ENCODE measurements around the gene ARHGDIG. TPM values are rescaled to one million over a fixed set of nuclear protein-coding genes. Genes with fewer than 3 reads are reported as not detected.
"Not testable (repeated sequence)": the region's sequence is repeated elsewhere in the genome, so short reads cannot be mapped to it uniquely, and the experiment has no call there.

ARHGDIG gene
- polyA plus RNA-seq, 3 donors, result 1.3 to 6.1 (median 2.6) TPM

DNA sequence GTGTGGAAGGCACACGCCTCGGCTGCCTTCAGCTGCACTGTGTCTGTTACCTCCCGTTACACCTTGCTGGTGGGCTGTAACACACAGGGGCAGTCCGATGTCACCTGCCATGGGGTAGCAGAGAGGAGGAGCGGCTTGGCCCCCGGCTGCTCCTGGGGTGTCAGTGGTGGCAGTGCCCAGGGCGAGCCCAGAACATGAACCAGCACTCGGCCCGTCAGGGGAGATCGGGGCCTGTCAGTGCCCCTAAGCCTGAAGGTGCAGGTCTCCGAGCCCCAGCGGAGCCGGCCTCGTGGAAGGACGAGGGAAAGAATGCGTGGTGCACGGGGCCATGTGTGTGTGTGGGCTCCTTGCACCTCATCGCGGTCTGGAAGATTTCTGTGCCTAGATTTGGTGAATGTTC is 20.1 kb upstream of the ARHGDIG start:
- DNase-seq (ENCODE audit: extremely low read depth in 1 of 11, low read depth in 9 of 11, low spot score in 4 of 11), result no peak

DNA sequence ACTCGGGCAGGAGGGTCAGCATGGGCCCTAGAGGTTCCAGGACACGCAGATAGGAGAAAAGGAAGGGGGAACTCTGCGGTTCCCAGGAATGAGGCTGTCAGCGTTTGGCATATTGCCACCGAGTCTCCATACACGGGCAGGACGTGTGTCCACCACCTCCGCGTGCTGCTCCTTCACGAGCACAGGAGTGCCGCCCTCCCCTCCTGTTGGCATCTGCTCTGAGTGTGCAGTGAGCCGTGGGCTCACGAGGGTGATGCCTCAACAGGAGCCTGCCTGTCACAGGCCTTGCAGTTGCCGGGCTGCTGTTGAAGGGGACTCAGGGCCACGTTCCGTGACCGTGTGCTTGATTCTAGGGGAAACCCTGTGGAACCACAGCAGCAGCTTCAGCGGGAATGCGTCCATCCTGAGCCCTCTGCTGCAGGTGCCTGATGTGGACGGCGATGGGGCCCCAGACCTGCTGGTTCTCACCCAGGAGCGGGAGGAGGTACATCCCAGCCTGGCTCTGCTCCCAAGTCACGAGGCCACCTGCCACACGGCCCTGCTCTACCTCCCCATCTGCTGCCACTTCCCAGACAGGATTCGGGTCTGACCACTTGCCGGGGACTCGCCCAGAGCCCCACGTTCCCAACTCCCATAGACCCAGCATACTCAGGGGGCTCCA is 19.2 kb upstream of the ARHGDIG start:
- no peak for DNase-seq (ENCODE audit: extremely low read depth in 1 of 11, low read depth in 9 of 11, low spot score in 4 of 11)

DNA sequence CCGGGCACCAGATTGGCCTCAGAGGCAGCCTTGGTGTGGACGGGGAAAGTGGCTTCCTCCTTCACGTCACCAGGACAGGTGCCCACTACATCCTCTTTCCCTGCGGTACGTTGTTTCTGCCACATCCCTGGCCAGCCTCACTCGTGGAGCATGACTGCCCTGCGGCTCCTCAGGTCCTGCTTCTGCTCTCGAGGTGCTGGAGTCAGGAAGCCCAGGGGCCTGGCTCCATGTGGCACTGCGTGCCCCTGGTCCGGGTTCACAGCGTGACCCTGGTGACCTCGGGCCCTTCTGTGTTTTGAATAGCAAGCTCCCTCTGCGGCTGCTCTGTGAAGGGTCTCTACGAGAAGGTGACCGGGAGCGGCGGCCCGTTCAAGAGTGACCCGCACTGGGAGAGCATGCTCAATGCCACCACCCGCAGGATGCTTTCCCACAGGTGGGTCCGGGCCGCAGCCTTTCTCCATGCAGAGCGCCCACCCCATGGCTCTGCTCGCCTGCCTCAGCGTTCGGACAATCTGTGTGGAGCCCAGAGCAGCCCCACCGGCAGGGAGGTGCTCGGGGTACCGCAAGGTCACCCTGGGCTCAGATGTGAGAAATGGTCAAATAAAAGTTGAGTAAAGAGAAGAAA is 18.2 kb upstream of the ARHGDIG start:
- DNase-seq (ENCODE audit: extremely low read depth in 1 of 11, low read depth in 9 of 11, low spot score in 4 of 11), result no peak

DNA sequence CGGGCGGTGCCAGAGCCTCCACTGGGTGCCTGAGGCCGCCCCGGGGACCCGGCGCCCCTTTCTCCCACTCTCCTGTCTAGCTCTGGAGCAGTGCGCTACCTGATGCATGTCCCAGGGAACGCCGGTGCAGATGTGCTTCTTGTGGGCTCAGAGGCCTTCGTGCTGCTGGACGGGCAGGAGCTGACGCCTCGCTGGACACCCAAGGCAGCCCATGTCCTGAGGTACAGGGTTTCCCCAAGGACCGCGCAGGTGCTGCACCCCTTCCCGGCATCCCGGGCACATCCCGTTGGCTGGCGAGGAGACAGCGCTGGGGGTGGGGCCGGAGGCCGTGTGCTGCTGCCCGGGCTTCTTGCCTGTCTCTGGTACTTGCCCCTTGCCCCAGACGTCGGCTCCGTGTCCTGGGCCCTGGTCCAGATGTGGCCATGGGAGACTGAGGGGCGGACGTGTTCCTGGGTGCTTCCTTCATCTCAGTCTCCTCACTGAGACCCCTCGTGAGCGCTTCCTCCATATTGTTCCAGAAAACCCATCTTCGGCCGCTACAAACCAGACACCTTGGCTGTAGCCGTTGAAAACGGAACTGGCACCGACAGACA is 17.1 kb upstream of the ARHGDIG start:
- no peak for DNase-seq (ENCODE audit: extremely low read depth in 1 of 11, low read depth in 9 of 11, low spot score in 4 of 11)

DNA sequence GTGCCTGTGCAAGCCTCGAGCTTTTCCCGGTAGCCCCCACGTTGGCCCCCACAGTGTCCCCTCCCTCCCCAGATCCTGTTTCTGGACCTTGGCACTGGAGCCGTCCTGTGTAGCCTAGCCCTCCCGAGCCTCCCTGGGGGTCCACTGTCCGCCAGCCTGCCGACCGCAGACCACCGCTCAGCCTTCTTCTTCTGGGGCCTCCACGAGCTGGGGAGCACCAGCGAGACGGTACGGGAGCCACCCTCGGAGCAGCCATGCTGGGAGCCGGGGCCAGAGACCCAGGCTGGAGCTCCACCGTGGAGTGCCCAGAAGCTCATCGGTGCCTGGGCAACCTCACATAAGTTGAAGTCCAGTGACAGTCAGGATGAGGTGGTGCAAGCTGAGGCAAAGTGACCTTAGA is 16.4 kb upstream of the ARHGDIG start:
- DNase-seq (ENCODE audit: extremely low read depth in 1 of 11, low read depth in 9 of 11, low spot score in 4 of 11), result no peak

DNA sequence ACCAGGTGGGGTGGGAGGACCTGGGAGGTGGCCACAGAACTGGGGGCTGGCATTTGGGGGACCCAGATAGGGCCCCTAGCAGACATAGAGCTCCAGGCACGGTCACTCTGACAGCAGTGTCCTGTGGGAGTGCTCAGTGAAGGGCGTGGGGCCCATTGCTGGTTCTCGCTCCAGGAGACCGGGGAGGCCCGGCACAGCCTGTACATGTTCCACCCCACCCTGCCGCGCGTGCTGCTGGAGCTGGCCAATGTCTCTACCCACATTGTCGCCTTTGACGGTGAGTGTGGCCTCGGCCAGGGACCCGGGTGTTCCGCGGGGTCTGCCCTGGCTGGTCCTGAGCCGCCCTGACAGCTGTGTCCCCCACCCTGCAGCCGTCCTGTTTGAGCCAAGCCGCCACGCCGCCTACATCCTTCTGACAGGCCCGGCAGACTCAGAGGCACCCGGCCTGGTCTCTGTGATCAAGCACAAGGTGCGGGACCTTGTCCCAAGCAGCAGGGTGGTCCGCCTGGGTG is 15.9 kb upstream of the ARHGDIG start:
- no peak for DNase-seq (ENCODE audit: extremely low read depth in 1 of 11, low read depth in 9 of 11, low spot score in 4 of 11)

DNA sequence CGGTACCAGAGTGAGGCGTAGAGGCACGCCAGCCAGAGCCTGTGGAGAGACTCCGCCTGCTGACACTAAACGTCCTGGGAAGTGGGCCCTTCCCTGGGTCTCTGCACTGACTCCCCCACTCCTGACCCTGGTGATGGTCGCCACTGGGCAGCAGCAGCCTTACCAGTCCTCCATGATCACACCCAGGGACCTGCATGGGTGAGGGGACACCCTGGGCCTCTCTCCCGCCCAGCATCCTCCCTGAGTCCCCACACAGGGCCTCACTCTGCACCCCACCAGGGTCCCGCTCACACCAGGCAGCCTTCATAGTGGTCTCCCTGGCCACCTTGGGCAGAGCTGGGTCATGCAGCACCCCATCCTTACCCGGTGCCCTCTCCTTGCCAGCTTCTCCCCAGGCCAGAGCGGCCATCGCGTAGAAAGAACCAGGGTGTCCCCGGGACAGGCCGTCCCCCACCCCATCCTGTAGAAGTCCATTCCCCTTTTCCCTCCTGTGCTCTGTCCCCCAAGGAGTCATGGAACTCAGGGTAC is 15.3 kb upstream of the ARHGDIG start:
- DNase-seq (ENCODE audit: extremely low read depth in 1 of 11, low read depth in 9 of 11, low spot score in 4 of 11), result no peak

DNA sequence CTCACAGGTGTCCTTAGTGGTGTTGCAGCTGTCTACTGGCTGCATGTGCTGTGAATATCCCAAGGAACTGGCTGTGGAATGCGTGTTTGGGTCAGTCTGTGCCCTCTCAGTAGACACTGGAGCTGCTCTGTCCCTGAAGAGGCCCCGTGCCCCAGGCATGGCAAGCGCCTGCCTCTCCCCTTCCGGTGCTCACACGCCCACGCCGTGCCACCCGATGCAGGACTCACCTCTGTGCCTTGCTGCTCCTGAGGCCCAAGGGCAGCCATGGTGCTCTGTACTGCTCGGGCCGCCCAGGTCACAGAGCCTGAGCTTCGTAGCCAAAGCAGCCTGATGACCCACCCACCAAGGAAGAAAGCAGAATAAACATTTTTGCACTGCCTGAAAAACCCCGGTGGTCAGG is 14.7 kb upstream of the ARHGDIG start:
- no peak for DNase-seq (ENCODE audit: extremely low read depth in 1 of 11, low read depth in 9 of 11, low spot score in 4 of 11)

DNA sequence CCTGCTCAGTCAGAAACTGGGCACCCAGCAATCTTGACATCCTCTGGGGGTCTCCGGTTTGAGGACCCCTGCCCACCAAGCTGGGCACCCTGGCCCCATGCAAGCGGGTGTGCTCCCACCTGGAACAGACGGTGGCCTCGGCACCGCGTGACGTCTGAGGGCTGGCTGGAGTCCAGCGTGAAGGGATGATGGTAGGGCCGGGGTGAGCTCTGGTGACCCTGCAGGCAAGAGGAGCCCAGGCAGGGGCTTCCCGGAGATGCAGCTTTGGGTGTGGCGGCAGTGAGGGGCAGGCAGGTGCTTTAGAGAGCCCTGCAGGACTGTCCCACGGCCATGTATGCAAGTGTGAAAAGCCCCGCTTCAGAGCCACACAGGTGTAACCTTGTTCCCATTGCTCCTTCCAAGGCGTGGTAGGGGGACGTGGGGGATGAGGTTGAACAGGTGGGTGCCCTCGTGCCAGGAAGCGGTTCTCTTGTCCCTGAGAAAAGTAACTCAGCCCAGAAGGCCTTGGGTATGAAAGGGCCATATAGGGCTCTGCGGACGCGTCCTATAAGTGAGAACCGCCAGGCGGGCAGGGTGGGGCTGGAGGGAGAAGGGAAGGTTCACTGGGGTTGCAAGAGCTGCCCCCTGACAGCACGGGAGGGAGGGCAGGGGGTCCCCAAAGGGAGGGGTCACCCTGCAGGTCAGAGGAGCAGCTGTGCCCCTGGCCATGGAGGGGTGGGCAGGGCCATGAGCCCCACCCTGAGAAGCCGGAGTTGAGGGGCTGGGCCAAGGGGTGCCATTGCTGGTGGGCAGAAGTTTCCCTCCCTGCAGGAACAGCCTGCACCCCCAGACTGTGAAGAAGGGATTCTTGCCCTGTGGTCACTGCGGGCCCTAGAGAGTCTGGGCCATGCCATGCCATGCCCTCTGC is 13.9 kb upstream of the ARHGDIG start:
- no peak for DNase-seq (ENCODE audit: extremely low read depth in 1 of 11, low read depth in 9 of 11, low spot score in 4 of 11)

DNA sequence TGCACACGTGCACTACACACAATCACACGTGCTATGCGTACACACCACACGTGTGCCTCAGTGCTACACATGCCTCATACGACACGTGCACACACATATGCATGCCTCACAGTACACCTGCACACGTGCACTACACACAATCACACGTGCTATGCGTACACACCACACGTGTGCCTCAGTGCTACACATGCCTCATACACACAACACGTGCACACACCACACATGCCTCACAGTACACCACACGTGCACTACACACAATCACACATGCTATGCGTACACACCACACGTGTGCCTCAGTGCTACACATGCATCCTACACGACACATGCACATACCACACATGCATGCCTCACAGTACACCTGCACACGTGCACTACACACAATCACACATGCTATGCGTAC is 12.8 kb upstream of the ARHGDIG start:
- not testable (repeated sequence) for DNase-seq (ENCODE audit: extremely low read depth in 1 of 11, low read depth in 9 of 11, low spot score in 4 of 11)

DNA sequence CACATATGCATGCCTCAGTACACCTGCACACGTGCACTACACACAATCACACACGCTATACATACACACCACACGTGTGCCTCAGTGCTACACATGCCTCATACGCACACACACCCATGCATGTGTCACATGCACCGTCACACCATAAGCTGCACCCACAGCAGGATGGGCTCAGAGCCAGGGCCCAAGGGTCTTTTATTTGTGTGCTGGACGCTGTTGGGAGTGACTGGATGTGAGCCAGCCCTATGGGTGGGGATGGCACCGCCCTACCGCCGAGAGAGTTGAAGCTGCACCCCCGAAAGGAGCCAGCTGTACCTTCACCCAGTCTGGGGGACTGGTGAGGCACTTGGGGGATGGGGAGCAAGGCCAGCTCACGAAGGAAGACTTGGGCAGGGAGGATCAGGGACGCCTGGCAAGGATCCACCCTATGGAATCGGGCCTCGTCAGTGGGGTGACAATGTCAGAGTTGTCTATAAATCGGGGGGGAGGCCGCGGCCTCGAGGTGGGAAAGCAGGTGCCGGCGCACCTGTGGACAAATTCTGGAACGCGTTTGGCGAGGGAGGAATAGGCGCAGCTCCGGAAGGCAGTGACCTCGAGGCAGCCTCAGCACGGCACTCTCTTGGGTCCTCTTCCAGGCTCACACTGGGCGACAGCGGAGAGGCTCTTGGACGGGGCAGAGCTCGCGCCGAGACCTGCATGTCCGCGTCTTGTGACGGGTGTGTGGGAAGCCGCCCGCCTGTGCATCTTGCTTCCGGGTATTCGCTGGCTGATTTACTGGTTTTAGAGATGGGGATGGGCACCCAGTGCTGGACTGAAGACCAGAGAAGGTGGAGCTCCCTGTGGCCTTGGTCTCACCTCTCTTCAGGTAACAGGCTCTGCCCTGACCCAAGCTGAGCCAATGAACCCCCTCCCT is 12.0 kb upstream of the ARHGDIG start:
- DNase-seq (ENCODE audit: extremely low read depth in 1 of 11, low read depth in 9 of 11, low spot score in 4 of 11), result no peak

DNA sequence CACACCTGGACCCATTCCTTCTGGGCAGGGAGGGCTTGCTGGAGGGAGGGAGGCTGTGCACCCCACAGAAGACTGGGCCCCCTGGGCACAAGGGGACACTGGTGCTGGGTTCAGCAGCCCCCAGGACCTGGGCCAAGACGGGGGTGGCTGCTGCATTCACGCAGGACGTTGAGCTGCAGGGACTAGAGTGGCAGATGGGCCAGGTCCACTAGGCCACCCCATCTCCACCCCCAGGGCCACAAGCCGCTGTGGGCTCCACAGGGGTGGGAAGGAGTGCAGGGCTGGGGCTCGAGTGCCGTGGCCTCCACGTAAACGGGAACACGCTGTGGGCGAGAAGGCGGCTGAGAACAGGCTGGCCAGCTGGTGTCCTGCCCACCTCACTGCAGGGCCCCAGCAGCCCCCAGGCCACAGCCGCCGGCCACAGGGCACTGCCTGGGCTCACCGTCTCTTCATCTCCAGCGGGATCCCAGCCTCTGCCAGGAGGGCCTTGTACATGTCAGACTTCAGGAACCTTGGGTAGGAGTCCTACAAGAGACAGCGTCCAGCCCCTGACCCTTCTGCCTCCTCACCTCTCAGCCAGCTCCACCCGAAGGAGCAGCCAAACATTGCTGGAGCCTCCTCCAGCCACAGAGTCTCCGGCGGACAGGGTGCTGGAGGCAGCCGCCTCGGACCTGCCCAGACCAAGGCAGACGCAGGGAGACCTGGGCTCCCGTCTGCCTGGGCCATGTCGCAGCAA is 11.2 kb upstream of the ARHGDIG start:
- DNase-seq (ENCODE audit: extremely low read depth in 1 of 11, low read depth in 9 of 11, low spot score in 4 of 11), result no peak

DNA sequence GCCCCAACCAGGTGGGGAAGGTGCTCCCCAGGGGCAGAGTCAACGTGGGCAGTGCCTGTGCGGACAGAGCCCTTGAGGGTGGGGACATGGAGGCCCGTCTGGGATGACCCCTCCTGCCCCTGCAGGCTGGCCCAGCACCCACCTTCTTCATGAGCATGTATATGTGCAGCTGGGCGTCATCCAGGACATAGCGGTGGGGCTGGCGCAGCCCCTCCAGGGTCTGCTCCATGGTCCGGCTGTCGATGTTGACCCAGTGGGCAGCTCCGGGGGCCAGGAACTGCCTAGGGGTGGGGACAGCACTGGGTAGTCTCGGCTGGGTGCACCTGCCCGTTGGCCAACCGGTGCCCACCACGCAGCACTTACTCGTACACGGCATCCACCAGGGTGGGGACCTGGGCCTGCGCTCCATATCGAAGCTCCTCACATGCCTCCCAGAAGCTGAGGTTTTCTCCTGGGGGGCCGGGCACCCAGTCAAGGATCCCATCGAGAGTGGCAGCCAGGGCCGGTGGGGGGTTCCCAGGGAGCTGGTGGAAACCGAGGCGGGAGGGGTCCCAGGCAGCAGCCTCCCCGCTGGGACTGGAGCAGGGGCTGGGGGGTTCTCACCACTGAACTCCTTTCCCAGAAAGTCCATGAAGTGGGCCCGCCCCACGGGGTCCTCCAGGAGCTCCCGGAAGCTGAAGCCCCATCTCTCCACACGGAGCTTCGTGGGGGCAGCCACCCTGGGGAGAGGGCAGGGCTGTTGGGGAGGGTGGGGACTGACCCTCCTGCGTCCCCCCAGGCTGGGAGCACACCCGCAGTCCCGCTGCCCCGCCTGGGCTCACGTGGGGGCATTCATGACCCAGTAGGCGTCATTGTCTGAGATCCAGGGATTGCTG is 9.8 kb upstream of the ARHGDIG start:
- DNase-seq (ENCODE audit: extremely low read depth in 1 of 11, low read depth in 9 of 11, low spot score in 4 of 11), result no peak

DNA sequence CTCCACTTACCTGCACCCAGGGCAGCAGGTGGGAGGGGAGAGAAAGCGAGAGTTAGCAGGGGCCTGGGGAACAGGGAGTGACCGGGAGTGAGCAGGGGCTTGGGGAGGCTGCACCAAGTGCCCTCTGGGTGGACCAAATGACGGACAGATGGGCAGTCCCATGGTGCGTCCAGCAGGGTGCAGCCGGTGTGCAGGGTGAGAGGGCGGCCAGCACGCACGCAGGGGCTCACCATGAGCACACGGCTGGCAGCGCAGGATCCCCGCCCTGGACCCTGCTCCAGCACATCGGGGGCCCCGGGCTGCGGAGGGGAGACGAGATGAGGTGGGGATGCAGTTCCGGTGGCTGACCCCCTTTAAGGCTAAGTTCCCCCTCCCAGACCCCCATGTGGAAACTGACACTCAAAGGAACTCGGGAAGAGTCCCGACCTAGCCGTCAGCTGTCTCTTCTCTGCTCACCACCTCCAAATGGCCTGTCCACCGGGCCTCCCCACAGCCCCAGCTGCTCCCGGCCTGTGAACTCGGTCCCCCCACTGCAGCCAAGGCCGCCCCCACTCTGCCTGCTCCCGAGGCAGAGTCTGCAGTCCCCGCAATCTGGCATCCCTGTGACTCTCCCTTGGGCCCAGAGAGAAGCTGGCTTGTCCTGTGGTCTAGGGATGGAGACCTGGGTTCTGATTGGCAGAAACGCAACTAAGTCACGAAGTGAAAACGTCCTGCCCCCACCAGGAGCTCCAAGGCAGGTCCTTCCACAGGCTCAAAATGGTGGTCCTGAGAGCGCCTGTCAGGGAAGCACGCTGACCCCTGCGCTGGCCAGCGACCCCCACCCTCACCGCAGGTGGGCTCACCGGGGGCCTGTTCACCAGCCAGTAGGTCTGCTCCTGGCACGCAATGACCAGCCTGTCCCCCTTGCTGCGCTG is 7.5 kb upstream of the ARHGDIG start:
- DNase-seq (ENCODE audit: extremely low read depth in 1 of 11, low read depth in 9 of 11, low spot score in 4 of 11), result no peak

DNA sequence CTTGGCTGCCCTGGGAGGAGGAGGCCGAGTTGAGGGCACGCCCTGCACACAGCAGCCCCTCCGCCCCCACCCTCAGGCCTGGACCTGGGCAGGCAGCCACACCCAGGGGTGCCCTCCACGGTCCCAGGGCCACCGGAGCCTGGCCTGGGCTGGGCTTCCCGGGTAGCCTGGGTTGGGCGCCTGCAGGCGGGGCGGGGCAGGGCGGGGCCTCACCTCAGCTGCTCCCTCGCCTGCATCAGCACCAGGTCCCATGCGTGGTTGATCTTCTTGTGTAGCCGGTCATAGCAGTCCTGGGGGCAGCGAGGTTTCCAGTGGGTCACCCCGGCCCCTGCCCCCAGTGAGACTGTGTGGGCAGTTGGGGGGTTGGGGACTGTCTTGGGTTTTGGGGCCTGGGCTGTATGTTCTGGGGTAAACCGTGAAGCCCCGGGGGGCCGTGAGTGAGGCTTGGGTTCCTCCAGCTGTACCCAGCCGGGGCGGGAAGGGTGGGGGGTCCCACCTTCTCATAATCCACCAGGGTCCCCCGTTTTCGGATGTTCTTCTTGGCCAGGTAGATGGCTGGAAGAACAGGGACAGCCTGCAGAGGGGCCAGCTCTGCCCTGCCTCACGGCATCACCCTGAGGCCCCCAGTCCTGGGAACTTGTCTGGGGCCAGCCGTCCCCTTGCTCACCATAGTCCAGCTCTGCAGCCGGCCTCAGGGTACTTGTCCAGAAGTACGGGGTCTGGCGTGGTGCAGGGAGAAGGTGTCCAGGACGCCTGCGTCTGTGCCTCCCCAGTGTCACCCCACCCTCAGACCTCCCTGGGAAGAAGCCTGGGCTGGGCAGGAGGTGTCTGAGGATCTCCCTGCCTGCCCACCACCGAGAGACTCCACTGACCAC is 6.6 kb upstream of the ARHGDIG start:
- DNase-seq (ENCODE audit: extremely low read depth in 1 of 11, low read depth in 9 of 11, low spot score in 4 of 11), result no peak
